GM23338 (cell line): ENCODE results near the gene FBLN1. TPM values are rescaled to one million over a fixed set of nuclear protein-coding genes. Genes with fewer than 3 reads are reported as not detected.

Experiments used
- ATAC-seq: fragments of 200-7000 bp; cut with Tn5 transposase; 3 replicates; pipeline ENCODE4 v1.9.1; 2020
- DNase-seq: peaks from one replicate; pipeline ENCODE4 v3.0.0-alpha.2; 2015; ENCODE audit warnings: low spot score
- H2AFZ ChIP-seq: fragments of 200-600 bp; sonication (generic); 2 replicates; pipeline ENCODE4 v1.8.0; 2016; ENCODE audit warnings: antibody characterized with exemption, mild to moderate bottlenecking, moderate library complexity
- H3F3A ChIP-seq: fragments of 200-600 bp; sonication (generic); replicated peaks from 2 replicates; pipeline ENCODE4 v1.8.0; 2017; ENCODE audit warnings: antibody characterized with exemption, mixed run types, low read depth
- H3K27ac ChIP-seq: fragments of 200-600 bp; sonication (generic); 2 replicates; pipeline ENCODE4 v1.6.1; 2016; ENCODE audit warnings: low read depth
- H3K27me3 ChIP-seq: fragments of 200-600 bp; sonication (generic); 2 replicates; pipeline ENCODE4 v1.8.0; 2016; ENCODE audit warnings: mild to moderate bottlenecking, mixed run types, moderate library complexity; ENCODE audit not compliant: insufficient read depth
- H3K36me3 ChIP-seq: fragments of 200-600 bp; sonication (generic); 2 replicates; pipeline ENCODE4 v1.8.0; 2016; ENCODE audit warnings: mild to moderate bottlenecking; ENCODE audit not compliant: insufficient read depth
- H3K4me1 ChIP-seq: fragments of 200-600 bp; sonication (generic); 2 replicates; pipeline ENCODE4 v1.8.0; 2016; ENCODE audit warnings: mild to moderate bottlenecking, moderate library complexity; ENCODE audit not compliant: insufficient read depth
- H3K4me2 ChIP-seq: fragments of 200-600 bp; sonication (generic); 2 replicates; pipeline ENCODE4 v1.7.1; 2017; ENCODE audit warnings: mixed run types
- H3K4me3 ChIP-seq: fragments of 200-600 bp; sonication (generic); 2 replicates; pipeline ENCODE4 v1.6.1; 2016; ENCODE audit warnings: mixed run types
- H3K79me2 ChIP-seq: fragments of 200-600 bp; sonication (generic); replicated peaks from 2 replicates; pipeline ENCODE4 v1.8.0; 2017; ENCODE audit warnings: mild to moderate bottlenecking; ENCODE audit not compliant: insufficient read depth
- H3K9me2 ChIP-seq: fragments of 200-600 bp; sonication (generic); 2 replicates; pipeline ENCODE4 v1.8.0; 2017; ENCODE audit not compliant: insufficient read depth
- H4K20me1 ChIP-seq: fragments of 200-600 bp; sonication (generic); replicated peaks from 2 replicates; pipeline ENCODE4 v1.8.0; 2017; ENCODE audit warnings: mild to moderate bottlenecking; ENCODE audit not compliant: insufficient read depth
- H3K27ac Mint-ChIP-seq: 2 replicates; pipeline ENCODE4 v1.8.0; 2020; ENCODE audit warnings: inconsistent platforms, mild to moderate bottlenecking, moderate library complexity, mixed read lengths
- H3K27me3 Mint-ChIP-seq: 3 replicates; pipeline ENCODE4 v1.8.0; 2022; ENCODE audit warnings: low read depth, mild to moderate bottlenecking, moderate library complexity, mixed read lengths, inconsistent platforms; ENCODE audit not compliant: insufficient read depth, poor library complexity
- H3K36me3 Mint-ChIP-seq: 3 replicates; pipeline ENCODE4 v1.8.0; 2021; ENCODE audit warnings: low read depth, mild to moderate bottlenecking, inconsistent platforms, moderate library complexity, mixed read lengths
- H3K4me1 Mint-ChIP-seq: 3 replicates; pipeline ENCODE4 v1.8.0; 2020; ENCODE audit warnings: mild to moderate bottlenecking, inconsistent platforms, mixed read lengths
- H3K4me3 Mint-ChIP-seq: 3 replicates; pipeline ENCODE4 v1.8.0; 2021; ENCODE audit warnings: moderate library complexity, mild to moderate bottlenecking, inconsistent platforms, mixed read lengths
- H3K9me3 Mint-ChIP-seq: 3 replicates; pipeline ENCODE4 v1.8.0; 2020; ENCODE audit warnings: moderate library complexity, mild to moderate bottlenecking, inconsistent platforms, mixed read lengths
- CREB1 ChIP-seq: fragments of 250-450 bp; sonication (Bioruptor Pico); IDR thresholded peaks from 2 replicates; pipeline ENCODE4 v1.5.0; 2020; ENCODE audit warnings: low read depth, mild to moderate bottlenecking, moderate library complexity
- CTCF ChIP-seq, 2 experiments: fragments of 200-600 bp in 1 of 2; sonication (generic) in 1 of 2; conservative IDR thresholded peaks; 2 replicates each; pipeline versions ENCODE4 v1.5.1 to v1.6.1; 2016 to 2017; ENCODE audit warnings: antibody characterized with exemption in 2 of 2, low read depth in 2 of 2, mild to moderate bottlenecking in 2 of 2, moderate library complexity in 1 of 2
- ETS1 ChIP-seq: IDR thresholded peaks from 2 replicates; pipeline ENCODE4 v1.6.1; 2016; ENCODE audit warnings: antibody characterized with exemption
- EZH2 ChIP-seq: fragments of 200-600 bp; sonication (generic); IDR thresholded peaks from one replicate; pipeline ENCODE4 v1.8.0; 2017; ENCODE audit warnings: antibody characterized with exemption, mild to moderate bottlenecking, low read depth; ENCODE audit not compliant: unreplicated experiment
- EZH2phosphoT487 ChIP-seq: fragments of 200-600 bp; sonication (generic); IDR thresholded peaks from one replicate; pipeline ENCODE4 v1.8.1; 2018; ENCODE audit warnings: antibody characterized with exemption; ENCODE audit not compliant: unreplicated experiment
- JUNB ChIP-seq: IDR thresholded peaks from one replicate; pipeline ENCODE4 v1.6.1; 2016; ENCODE audit warnings: antibody characterized with exemption; ENCODE audit not compliant: unreplicated experiment
- NANOG ChIP-seq: IDR thresholded peaks from 2 replicates; pipeline ENCODE4 v1.6.1; 2016; ENCODE audit warnings: antibody characterized with exemption, borderline replicate concordance
- POLR2AphosphoS5 ChIP-seq: IDR thresholded peaks from 2 replicates; pipeline ENCODE4 v1.6.1; 2016; ENCODE audit warnings: antibody characterized with exemption, low read depth
- REST ChIP-seq: IDR thresholded peaks from one replicate; pipeline ENCODE4 v1.6.1; 2018; ENCODE audit warnings: antibody characterized with exemption; ENCODE audit not compliant: unreplicated experiment
- STAT1 ChIP-seq: IDR thresholded peaks from one replicate; pipeline ENCODE4 v1.6.1; 2016; ENCODE audit warnings: antibody characterized with exemption; ENCODE audit not compliant: unreplicated experiment
- ZNF114 ChIP-seq: fragments of 250-450 bp; sonication (Bioruptor Pico); IDR thresholded peaks from 2 replicates; pipeline ENCODE4 v1.5.0; 2020; ENCODE audit warnings: mild to moderate bottlenecking, moderate library complexity
- ZNF331 ChIP-seq: fragments of 250-450 bp; sonication (Bioruptor Pico); IDR thresholded peaks from 2 replicates; pipeline ENCODE4 v1.5.0; 2020; ENCODE audit warnings: low read depth, mild to moderate bottlenecking, moderate library complexity
- ZNF462 ChIP-seq: fragments of 250-450 bp; sonication (Bioruptor Pico); IDR thresholded peaks from 2 replicates; pipeline ENCODE4 v1.5.0; 2020; ENCODE audit warnings: mild to moderate bottlenecking, moderate library complexity
- polyA plus RNA-seq: library from polyadenylated mRNA; unstranded; fragments of >200 nt; fragmentation: Nextera tagmentation; extraction: Ambion mirVana; gene quantifications from 2 replicates; pipeline ENCODE4 v1.2.1, GENCODE V29; 2016
- total RNA-seq: library from RNA; depleted of rRNA; stranded (reverse); fragments of >200 nt; shearing (Covaris generic); gene quantifications from 2 replicates; pipeline ENCODE4 v1.2.3, GENCODE V29; 2014

The FBLN1 gene
- total and polyA plus RNA-seq, 2 experiments from 2014 or later: 90.1 to 137 TPM

GRCh38 chr22:45469281-45470073 is 33.2 kb upstream of the FBLN1 start:
- Histone ChIP-seq H3K4me3 (no peak overlapping the region), H3K4me1 (peaks cover 24% of the 10 kb centered on the region), H2AFZ (peak overlapping the region; percentile 94), H3F3A (no peaks in the 10 kb centered on the region), H3K4me2 (peak overlapping the region; percentile 22; the same call in 1 of the 2 replicates), H3K36me3 (no peaks in the 10 kb centered on the region), H3K9me2 (no peaks in the 10 kb centered on the region), H3K27ac (no peak overlapping the region), H3K27me3 (no peaks in the 10 kb centered on the region), H4K20me1 (no peaks in the 10 kb centered on the region), H3K79me2 (no peaks in the 10 kb centered on the region)
- no peak overlapping the region for H3K4me3 Mint-ChIP-seq
- ATAC-seq: no peak
- peaks cover 7% of the 10 kb centered on the region for H3K27me3 Mint-ChIP-seq
- peaks cover 21% of the 10 kb centered on the region for H3K4me1 Mint-ChIP-seq
- peaks cover 19% of the 10 kb centered on the region for H3K9me3 Mint-ChIP-seq
- H3K27ac Mint-ChIP-seq: no peak overlapping the region
- no peak for DNase-seq
- peaks cover 9% of the 10 kb centered on the region for H3K36me3 Mint-ChIP-seq
- TF ChIP-seq CREB1 (CRISPR knock-in tag): no peak
- TF ChIP-seq STAT1: no peak
- no peak for TF ChIP-seq NANOG
- no peak for TF ChIP-seq JUNB
- no peak for TF ChIP-seq ZNF462 (CRISPR knock-in tag)
- no peak for TF ChIP-seq POLR2AphosphoS5
- TF ChIP-seq ETS1: no peak
- TF ChIP-seq ZNF331: no peak
- TF ChIP-seq EZH2phosphoT487: no peak
- TF ChIP-seq EZH2: no peak
- TF ChIP-seq REST: no peak
- no peak for TF ChIP-seq CTCF (conservative IDR thresholded peaks at IDR 0.05; ENCODE audit: low read depth in 2 of 2)
- no peak for TF ChIP-seq ZNF114 (CRISPR knock-in tag)
